Stimulated activated naive CD8-positive, alpha-beta T cell treated with anti-CD3 and anti-CD28 coated beads, Interleukin-15, amount 100 ng/mL, for 72 hours (primary cell): ENCODE results near the gene KCTD11.

Source experiments
- ATAC-seq: fragments of 150-1000 bp; cut with Tn5 transposase; 2 replicates; pipeline ENCODE4 v1.10.0; 2021; ENCODE audit warnings: mild to moderate bottlenecking, moderate library complexity
- DNase-seq, 2 donors: peaks; one replicate each; pipeline ENCODE4 v3.0.0; 2021 to 2022
- H3K27ac Mint-ChIP-seq, 2 donors: one replicate each; pipeline ENCODE4 v1.8.0; 2022; ENCODE audit warnings: mild to moderate bottlenecking in 2 of 2, mixed read lengths in 2 of 2, moderate library complexity in 2 of 2
- H3K27me3 Mint-ChIP-seq: one replicate; pipeline ENCODE4 v1.8.0; 2022; ENCODE audit warnings: mixed read lengths
- H3K4me1 Mint-ChIP-seq: one replicate; pipeline ENCODE4 v1.8.0; 2022; ENCODE audit warnings: mild to moderate bottlenecking, mixed read lengths
- H3K4me3 Mint-ChIP-seq, 2 donors: one replicate each; pipeline ENCODE4 v1.8.0; 2022; ENCODE audit warnings: mild to moderate bottlenecking in 2 of 2, mixed read lengths in 2 of 2, moderate library complexity in 1 of 2
- H3K9me3 Mint-ChIP-seq, 2 donors: one replicate each; pipeline ENCODE4 v1.8.0; 2022; ENCODE audit warnings: mixed read lengths in 2 of 2

The KCTD11 gene

GRCh38 chr17:7351665-7352502 lies at the start of gene KCTD11:
Gene KCTD11, plus strand, starts transcription at chr17:7352162.
- peak; percentile 67 for ATAC-seq

GRCh38 chr17:7304179-7304578 lies 47.8 kb upstream of the KCTD11 start:
- H3K9me3 Mint-ChIP-seq = no peaks in the 10 kb centered on the region
- no peak overlapping the region for H3K4me3 Mint-ChIP-seq
- H3K27me3 Mint-ChIP-seq = no peaks in the 10 kb centered on the region
- no peak for DNase-seq
- H3K27ac Mint-ChIP-seq = no peak overlapping the region
- ATAC-seq = no peak
- peaks cover 5% of the 10 kb centered on the region for H3K4me1 Mint-ChIP-seq

More at GRCh38 chr17:7351665-7352502, at the start of gene KCTD11:
- peak; percentile 81 to 87 for DNase-seq
- Mint-ChIP-seq H3K9me3 (no peaks in the 10 kb centered on the region), H3K4me3 (peak within 1 kb of the TSS; percentile 93), H3K4me1 (peaks cover 86% of the 10 kb centered on the region), H3K27ac (peak within 1 kb of the TSS; percentile 38 to 91), H3K27me3 (no peaks in the 10 kb centered on the region)

GRCh38 chr17:7306911-7307685 lies 44.9 kb upstream of the KCTD11 start, which contains the start of gene EIF5A:
Gene EIF5A, plus strand, starts transcription at chr17:7307628. Its CDS starts 2,008 bp downstream, at chr17:7309636.
- Mint-ChIP-seq H3K4me3 (peak within 1 kb of the TSS; percentile 88 to 92), H3K27ac (peak within 1 kb of the TSS; percentile 97 to 98), H3K27me3 (no peaks in the 10 kb centered on the region), H3K4me1 (peaks cover 34% of the 10 kb centered on the region), H3K9me3 (no peaks in the 10 kb centered on the region)
- peak; percentile 100 for DNase-seq
- peak; percentile 87 for ATAC-seq

- peaks cover 42% of the 10 kb centered on the region for H3K4me1 Mint-ChIP-seq
- no peaks in the 10 kb centered on the region for H3K27me3 Mint-ChIP-seq
- ATAC-seq = peak; percentile 24
- no peaks in the 10 kb centered on the region for H3K9me3 Mint-ChIP-seq
- peak overlapping the region; percentile 88 to 92 for H3K4me3 Mint-ChIP-seq
- H3K27ac Mint-ChIP-seq = peak overlapping the region; percentile 97 to 98
- DNase-seq = peak; percentile 42 to 55
Observed at GRCh38 chr17:7307686-7308624, 44.0 kb upstream of the KCTD11 start.

GRCh38 chr17:7308625-7309433 lies 43.1 kb upstream of the KCTD11 start:
- DNase-seq (peak; percentile 80 to 90), ATAC-seq (peak; percentile 52)
- no peaks in the 10 kb centered on the region for H3K27me3 Mint-ChIP-seq
- H3K9me3 Mint-ChIP-seq = no peaks in the 10 kb centered on the region
- H3K27ac Mint-ChIP-seq = peak overlapping the region; percentile 90 to 98
- H3K4me3 Mint-ChIP-seq = peak overlapping the region; percentile 85 to 86
- peaks cover 51% of the 10 kb centered on the region for H3K4me1 Mint-ChIP-seq

GRCh38 chr17:7309628-7310027 lies 42.3 kb upstream of the KCTD11 start:
- H3K27me3 Mint-ChIP-seq = no peaks in the 10 kb centered on the region
- no peaks in the 10 kb centered on the region for H3K9me3 Mint-ChIP-seq
- ATAC-seq = no peak
- DNase-seq = no peak
- peaks cover 59% of the 10 kb centered on the region for H3K4me1 Mint-ChIP-seq
- peak overlapping the region in 1 of 2 donors; percentile 42 for H3K27ac Mint-ChIP-seq
- peak overlapping the region; percentile 85 to 86 for H3K4me3 Mint-ChIP-seq

- Mint-ChIP-seq H3K27me3 (no peaks in the 10 kb centered on the region), H3K4me3 (peak overlapping the region; percentile 54 to 85), H3K4me1 (peaks cover 70% of the 10 kb centered on the region), H3K9me3 (no peaks in the 10 kb centered on the region), H3K27ac (peak overlapping the region; percentile 45 to 69)
- DNase-seq = no peak
- ATAC-seq = no peak
Observed at GRCh38 chr17:7311110-7311705, 40.8 kb upstream of the KCTD11 start.

- H3K27ac Mint-ChIP-seq = peak overlapping the region in 1 of 2 donors; percentile 67
- peaks cover 74% of the 10 kb centered on the region for H3K4me1 Mint-ChIP-seq
- ATAC-seq = no peak
- H3K4me3 Mint-ChIP-seq = peak overlapping the region in 1 of 2 donors; percentile 40
- no peaks in the 10 kb centered on the region for H3K9me3 Mint-ChIP-seq
- DNase-seq = no peak
- no peaks in the 10 kb centered on the region for H3K27me3 Mint-ChIP-seq
Observed at GRCh38 chr17:7312432-7313087, 39.4 kb upstream of the KCTD11 start.

- peak overlapping the region; percentile 89 to 95 for H3K4me3 Mint-ChIP-seq
- H3K27me3 Mint-ChIP-seq = no peaks in the 10 kb centered on the region
- H3K9me3 Mint-ChIP-seq = no peaks in the 10 kb centered on the region
- peaks cover 74% of the 10 kb centered on the region for H3K4me1 Mint-ChIP-seq
- ATAC-seq (no peak), DNase-seq (no peak)
- H3K27ac Mint-ChIP-seq = peak overlapping the region in 1 of 2 donors; percentile 67
Observed at GRCh38 chr17:7313088-7313889, 38.7 kb upstream of the KCTD11 start.

- DNase-seq = no peak
- ATAC-seq = no peak
- no peaks in the 10 kb centered on the region for H3K9me3 Mint-ChIP-seq
- H3K4me3 Mint-ChIP-seq = peak overlapping the region; percentile 89 to 95
- H3K27ac Mint-ChIP-seq = peak overlapping the region; percentile 53 to 89
- H3K27me3 Mint-ChIP-seq = no peaks in the 10 kb centered on the region
- peaks cover 70% of the 10 kb centered on the region for H3K4me1 Mint-ChIP-seq
Observed at GRCh38 chr17:7313890-7314718, 37.9 kb upstream of the KCTD11 start.

GRCh38 chr17:7314719-7315569 lies 37.0 kb upstream of the KCTD11 start, which contains the start of gene GPS2:
Gene GPS2, minus strand, starts transcription at chr17:7315360. Its CDS starts 308 bp downstream, at chr17:7315052.
- peak; percentile 90 to 93 for DNase-seq
- Mint-ChIP-seq H3K27ac (peak within 1 kb of the TSS; percentile 95 to 99), H3K9me3 (no peaks in the 10 kb centered on the region), H3K27me3 (no peaks in the 10 kb centered on the region), H3K4me3 (peak within 1 kb of the TSS; percentile 95 to 96), H3K4me1 (peaks cover 62% of the 10 kb centered on the region)
- ATAC-seq = peak; percentile 93
